AG08395 (cell line): ENCODE data around the gene C2CD2.

Source experiments
- DNase-seq: peaks from one replicate; pipeline ENCODE4 v3.0.0; 2012; ENCODE audit warnings: mixed read lengths, low spot score

Gene C2CD2

GRCh38 chr21:41865002-41865777, 88.6 kb downstream of the C2CD2 start:
- no peak for DNase-seq

GRCh38 chr21:41864311-41865001, 89.4 kb downstream of the C2CD2 start:
- DNase-seq = no peak

DNA sequence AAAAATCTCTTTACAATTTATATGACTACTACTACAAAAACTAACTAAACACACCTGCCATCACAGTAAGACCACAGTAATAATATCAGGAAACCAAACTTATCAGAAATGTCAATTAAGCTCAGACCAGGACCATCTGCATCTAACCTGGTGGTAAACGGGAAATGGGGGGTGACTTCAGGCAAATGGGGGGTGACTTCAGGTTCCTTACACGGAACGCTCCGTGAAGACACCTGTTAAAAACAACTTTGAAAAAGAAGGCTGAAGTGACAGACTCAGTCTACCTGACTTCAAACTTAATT, 90.4 kb downstream of the C2CD2 start:
- DNase-seq = no peak

DNA sequence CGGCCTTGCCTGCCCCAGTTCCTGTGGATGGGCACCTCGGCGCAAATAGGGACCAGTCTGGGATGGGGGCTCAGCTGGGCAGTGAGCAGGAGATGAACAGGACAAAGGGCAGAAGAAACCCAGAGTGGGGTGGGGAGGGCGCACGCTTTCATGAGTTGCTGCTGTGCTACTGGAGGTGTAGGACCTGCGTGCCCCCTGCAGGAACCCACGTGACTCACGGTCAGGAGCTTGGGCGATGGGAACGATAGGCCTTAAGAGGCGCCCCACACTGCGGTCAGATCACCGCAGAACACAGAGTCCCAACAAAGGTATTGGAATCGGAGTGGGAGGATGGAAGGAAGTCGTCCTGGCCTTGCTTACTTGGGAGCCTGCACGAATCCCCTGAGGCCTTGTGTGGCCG, 91.8 kb downstream of the C2CD2 start:
- DNase-seq = no peak

GRCh38 chr21:41861255-41861654, 92.6 kb downstream of the C2CD2 start:
- DNase-seq = no peak

GRCh38 chr21:41859297-41859980, 94.4 kb downstream of the C2CD2 start:
- no peak for DNase-seq

DNA sequence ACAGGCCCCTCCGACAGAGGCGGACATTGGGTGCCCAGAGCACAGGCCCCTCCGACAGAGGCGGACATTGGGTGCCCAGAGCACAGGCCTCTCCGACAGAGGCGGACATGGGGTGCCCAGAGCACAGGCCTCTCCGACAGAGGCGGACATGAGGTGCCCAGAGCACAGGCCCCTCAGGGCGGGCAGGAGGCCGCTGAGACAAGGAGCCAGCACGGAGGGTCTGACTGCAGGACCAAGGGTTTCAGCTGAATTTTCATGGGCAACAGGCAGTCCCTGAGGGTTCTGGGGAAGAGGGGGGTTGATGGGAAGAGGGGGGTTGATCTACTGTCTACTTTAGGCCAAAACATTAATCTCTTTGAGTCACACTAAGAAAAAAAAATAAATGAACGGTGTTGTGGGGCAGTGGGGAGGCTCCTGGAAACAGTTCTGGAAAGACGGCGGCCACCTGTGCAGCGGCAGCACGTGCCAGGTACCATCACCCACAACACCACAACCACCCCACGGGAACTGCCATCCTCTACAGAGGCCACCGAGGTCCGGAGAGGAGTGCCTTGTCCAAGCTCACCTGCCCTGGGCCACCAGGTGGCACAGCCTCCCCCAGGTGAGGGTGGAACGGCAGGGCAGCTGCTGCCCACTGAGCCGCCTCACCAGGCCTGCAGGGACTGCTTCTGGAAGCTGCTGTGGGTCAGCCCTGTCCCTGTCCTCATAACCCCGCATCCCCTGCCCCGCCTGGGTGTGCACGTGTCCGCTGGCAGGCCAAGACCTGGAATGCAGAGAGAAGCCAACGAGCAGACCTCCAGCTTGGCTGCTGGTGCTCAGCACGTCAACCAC, 95.1 kb downstream of the C2CD2 start:
- DNase-seq = no peak

DNA sequence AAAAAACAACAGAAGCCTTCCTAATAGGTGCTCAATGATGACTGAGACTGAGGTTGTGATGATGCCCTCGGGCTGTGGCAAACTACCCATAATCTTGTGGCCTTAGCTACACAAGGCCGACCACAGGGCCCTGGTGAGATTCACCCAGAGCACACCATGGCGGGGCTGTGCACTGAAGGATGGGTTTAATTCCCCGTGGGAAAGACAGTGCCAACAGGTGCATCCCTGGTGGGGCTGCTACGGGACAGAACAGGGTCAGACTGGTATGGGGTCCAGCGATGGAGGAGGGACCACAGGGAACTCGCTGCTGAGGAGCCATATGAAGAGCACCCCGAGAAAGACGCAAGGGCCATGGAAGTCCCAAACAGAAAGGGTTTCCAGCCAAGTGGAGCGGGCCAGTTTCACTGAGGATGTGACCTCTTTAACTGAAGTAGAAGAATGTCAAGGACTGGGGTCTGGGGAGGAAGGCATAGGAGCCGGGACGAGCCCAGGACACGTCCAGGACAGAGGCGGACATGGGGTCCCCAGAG, 96.0 kb downstream of the C2CD2 start:
- no peak for DNase-seq

GRCh38 chr21:41856572-41856971, 97.2 kb downstream of the C2CD2 start:
- DNase-seq = no peak

GRCh38 chr21:41854426-41854995, 99.3 kb downstream of the C2CD2 start:
- no peak for DNase-seq

DNA sequence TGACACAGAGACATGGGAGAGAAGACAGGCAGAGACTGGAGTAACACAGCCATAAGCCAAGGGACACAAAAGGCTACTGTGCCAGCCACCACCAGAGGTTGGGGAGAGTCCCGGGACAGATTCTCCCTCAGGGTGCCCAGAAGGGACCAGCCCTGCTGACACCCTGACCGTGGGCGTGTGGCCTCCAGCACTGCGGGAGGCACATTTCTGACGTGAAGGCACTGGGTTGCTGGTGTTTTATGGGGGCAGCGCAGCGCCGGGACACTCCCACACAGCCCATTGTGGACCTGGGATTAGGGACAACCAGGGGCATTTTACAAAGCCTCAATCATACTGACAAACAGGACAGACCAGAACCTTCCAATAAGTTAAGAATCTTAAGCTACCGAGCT, 100.9 kb downstream of the C2CD2 start:
- DNase-seq = no peak

DNA sequence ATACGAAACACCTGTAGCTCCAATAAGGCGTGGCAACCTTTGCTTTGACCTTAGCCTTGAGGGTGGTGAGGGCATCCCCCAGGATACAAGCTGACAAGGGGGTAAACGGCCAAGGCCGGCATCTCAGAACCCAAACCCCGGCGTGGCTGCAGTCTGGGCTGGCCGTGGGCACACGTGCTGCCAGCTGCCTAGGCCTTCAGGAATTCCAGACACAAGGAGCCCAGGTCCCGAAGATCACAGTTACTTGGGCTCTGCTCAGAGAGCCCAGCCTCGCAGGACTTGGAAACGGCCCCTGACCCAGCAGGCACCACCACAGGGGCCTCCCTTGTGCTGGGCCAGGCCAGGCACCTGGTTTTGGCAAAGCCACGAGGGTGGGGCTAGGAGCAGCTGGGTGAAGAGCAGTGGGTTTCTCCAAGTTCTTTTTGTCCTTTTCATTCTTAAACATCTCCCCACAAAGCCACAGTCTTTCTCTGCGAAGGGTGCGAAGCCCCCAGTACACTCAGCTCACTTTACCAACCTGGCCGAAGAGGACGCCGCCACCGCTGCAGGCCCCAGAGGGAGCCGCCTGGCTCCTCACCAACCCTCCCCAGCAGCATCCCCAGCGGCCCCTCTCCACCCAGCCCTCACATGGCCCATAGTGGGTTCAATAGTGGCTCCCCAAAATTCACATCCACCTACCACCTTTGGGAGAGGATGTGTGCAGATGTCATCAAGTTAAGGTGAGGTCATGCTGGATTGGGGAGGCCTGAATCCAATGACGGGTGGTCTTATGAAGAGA, 101.5 kb downstream of the C2CD2 start:
- no peak for DNase-seq

GRCh38 chr21:41851090-41851790, 102.6 kb downstream of the C2CD2 start:
- DNase-seq = no peak

- DNase-seq = no peak
These were observed 103.7 kb downstream of the C2CD2 start for GRCh38 chr21:41850085-41850484.

DNA sequence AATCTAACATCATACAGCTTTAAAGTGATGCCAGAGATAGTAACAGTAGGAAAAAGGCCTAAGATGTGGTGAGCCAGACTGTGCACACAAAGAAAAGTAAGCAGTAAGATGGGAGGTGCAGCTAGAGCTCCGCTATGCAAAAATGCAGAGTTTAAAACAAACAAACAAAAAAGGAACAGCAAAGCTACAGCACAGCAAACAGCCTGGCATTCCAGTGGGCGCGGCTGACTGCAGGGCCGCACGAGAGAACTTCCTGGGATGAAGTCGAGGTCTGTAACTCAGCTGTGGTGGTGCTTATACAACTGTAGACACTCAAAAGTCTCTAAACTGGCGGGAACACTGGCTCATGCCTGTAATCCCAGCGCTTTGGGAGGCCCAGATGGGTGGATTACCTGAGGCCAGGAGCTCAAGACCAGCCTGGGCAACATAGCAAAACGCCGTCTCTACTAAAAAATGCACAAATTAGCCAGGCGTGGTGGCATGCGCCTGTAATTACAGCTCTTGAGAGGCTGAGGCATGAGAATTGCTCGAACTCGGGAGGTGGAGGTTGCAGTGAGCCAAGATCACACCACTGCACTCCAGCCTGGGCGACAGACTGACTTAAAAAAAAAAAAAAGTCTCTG, 104.7 kb downstream of the C2CD2 start:
- no peak for DNase-seq

GRCh38 chr21:41848533-41848932, 105.3 kb downstream of the C2CD2 start:
- DNase-seq = no peak

GRCh38 chr21:41847066-41847804, 106.6 kb downstream of the C2CD2 start:
- peak; percentile 68 for DNase-seq

- DNase-seq = no peak
These were observed 107.3 kb downstream of the C2CD2 start for GRCh38 chr21:41846536-41846935.

DNA sequence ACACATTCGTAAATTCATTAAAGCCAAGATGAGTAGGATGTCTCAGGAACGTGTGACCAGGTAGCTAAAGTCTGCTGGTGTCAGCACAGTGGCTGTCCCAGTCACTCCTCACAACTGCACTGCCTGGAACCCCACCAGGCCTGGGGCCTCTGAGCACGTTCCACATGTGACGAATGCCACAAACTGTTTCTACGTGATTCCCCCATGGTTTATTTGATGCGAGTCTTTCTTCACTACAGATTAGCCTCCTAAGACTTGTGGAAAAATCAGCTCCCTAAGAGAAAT, 107.8 kb downstream of the C2CD2 start:
- DNase-seq = no peak
